Lower lobe of right lung (tissue), 2 donors: ENCODE data around the gene UTP11. TPM values are rescaled to one million over a fixed set of nuclear protein-coding genes. Genes with fewer than 3 reads are reported as not detected.

Source experiments
- ATAC-seq, 2 donors: fragments of 200-7000 bp; cut with Tn5 transposase; one replicate each; pipeline ENCODE4 v1.9.1; 2020 to 2022; ENCODE audit warnings: mild to moderate bottlenecking in 2 of 2, moderate library complexity in 2 of 2
- DNase-seq: peaks from one replicate; pipeline ENCODE4 v3.0.0-alpha.2; 2020
- H3K27ac ChIP-seq: fragments of 200-600 bp; one replicate; pipeline ENCODE4 v1.8.0; 2022
- H3K27me3 ChIP-seq: fragments of 200-600 bp; one replicate; pipeline ENCODE4 v1.8.0; 2022; ENCODE audit warnings: low read depth
- H3K36me3 ChIP-seq: fragments of 200-600 bp; one replicate; pipeline ENCODE4 v1.8.0; 2022; ENCODE audit warnings: mild to moderate bottlenecking
- H3K4me1 ChIP-seq: fragments of 200-600 bp; one replicate; pipeline ENCODE4 v1.8.0; 2022
- H3K4me3 ChIP-seq: fragments of 200-600 bp; one replicate; pipeline ENCODE4 v1.8.0; 2022; ENCODE audit warnings: mild to moderate bottlenecking
- H3K9me3 ChIP-seq: fragments of 200-600 bp; one replicate; pipeline ENCODE4 v1.8.0; 2022
- intact Hi-C: fragments of 100-400 bp; cut with DNase I; formaldehyde crosslinking; loops from one replicate; pipeline ENCODE4 v1.11.0; 2022
- total RNA-seq: library from RNA; stranded (reverse); fragmentation: NEBNext Ultra II Directional; extraction: Animal tissue kit (Norgen Biotek cat#: 25700); gene quantifications from one replicate; pipeline ENCODE4 v1.2.1, GENCODE V29; 2021
- TF ChIP-seq, protein P1 (sequence below): fragments of 200-600 bp; IDR thresholded peaks from one replicate; pipeline ENCODE4 v1.8.0; 2022; ENCODE audit warnings: antibody characterized with exemption, mild to moderate bottlenecking
- donor health status: DM: no; HTN: yes; CAD: no; lungs with severe emphysema.

The UTP11 gene
- total RNA-seq, 1 donor from 2014 or later = 22.8 TPM

- no peak overlapping the region for H3K27ac ChIP-seq
- ATAC-seq (no peak), DNase-seq (no peak)
- H3K36me3 ChIP-seq = no peaks in the 10 kb centered on the region
- peaks cover 48% of the 10 kb centered on the region for H3K27me3 ChIP-seq
- intact Hi-C loops = no loop called here
- TF ChIP-seq, protein P1, sequence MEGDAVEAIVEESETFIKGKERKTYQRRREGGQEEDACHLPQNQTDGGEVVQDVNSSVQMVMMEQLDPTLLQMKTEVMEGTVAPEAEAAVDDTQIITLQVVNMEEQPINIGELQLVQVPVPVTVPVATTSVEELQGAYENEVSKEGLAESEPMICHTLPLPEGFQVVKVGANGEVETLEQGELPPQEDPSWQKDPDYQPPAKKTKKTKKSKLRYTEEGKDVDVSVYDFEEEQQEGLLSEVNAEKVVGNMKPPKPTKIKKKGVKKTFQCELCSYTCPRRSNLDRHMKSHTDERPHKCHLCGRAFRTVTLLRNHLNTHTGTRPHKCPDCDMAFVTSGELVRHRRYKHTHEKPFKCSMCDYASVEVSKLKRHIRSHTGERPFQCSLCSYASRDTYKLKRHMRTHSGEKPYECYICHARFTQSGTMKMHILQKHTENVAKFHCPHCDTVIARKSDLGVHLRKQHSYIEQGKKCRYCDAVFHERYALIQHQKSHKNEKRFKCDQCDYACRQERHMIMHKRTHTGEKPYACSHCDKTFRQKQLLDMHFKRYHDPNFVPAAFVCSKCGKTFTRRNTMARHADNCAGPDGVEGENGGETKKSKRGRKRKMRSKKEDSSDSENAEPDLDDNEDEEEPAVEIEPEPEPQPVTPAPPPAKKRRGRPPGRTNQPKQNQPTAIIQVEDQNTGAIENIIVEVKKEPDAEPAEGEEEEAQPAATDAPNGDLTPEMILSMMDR = no peak
- no peaks in the 10 kb centered on the region for H3K4me1 ChIP-seq
- H3K9me3 ChIP-seq = no peaks in the 10 kb centered on the region
- H3K4me3 ChIP-seq = no peak overlapping the region
These were observed 60.3 kb downstream of the UTP11 start for GRCh38 chr1:38072858-38073257.

DNA sequence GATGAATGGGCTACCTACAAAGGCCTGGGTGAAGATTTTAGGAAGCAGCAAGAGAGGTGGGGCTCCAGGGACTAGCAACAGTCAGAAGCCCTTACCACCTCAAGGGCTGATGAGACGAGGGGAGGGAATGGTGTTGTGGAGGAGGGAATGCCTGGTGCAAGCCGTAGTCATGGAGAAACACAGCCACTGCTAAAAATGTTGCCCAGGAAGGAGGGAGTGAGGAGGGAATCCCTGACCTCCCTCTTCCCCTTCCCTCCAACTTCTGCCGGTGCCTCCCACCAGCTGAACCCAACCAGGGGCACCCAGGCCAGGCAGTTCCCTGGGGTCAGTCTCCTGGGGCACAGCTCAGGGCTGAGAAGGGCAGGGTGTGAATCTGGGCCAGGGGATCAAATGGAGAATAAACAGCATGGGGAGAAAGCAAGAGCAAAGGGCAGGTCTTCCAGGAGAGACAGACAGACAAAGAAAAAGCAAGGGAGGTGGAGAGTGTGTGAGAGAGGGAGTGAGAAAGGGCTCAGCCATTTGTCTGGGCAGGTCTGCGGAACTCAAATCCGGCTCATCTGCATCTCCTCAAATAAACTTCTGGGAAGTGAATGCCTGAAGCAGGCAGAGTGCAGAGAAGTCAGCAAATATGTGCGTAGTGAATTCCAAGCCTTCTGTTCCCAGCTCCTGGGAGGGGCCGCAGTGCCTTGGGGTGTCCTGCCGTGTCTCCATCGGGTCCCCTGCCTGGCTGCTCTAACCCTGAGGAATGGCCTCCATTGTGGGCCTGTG lies 61.2 kb downstream of the UTP11 start:
- Histone ChIP-seq H3K36me3 (no peaks in the 10 kb centered on the region), H3K27ac (no peak overlapping the region), H3K27me3 (peaks cover 39% of the 10 kb centered on the region), H3K4me1 (no peaks in the 10 kb centered on the region), H3K9me3 (no peaks in the 10 kb centered on the region), H3K4me3 (no peak overlapping the region)
- ATAC-seq (no peak), DNase-seq (no peak)
- TF ChIP-seq, protein P1 = no peak
- intact Hi-C loops = no loop called here

GRCh38 chr1:38074302-38074677 lies 61.8 kb downstream of the UTP11 start:
- intact Hi-C loops = no loop called here
- Histone ChIP-seq H3K27me3 (peaks cover 34% of the 10 kb centered on the region), H3K9me3 (no peaks in the 10 kb centered on the region), H3K36me3 (no peaks in the 10 kb centered on the region), H3K4me1 (no peaks in the 10 kb centered on the region), H3K27ac (no peak overlapping the region), H3K4me3 (no peak overlapping the region)
- no peak for DNase-seq
- ATAC-seq = no peak
- TF ChIP-seq, protein P1 = no peak

Other genes with a start within 250 kb of the UTP11 start
- 0.53 TPM for gene EPHA10, start 247.6 kb upstream of the UTP11 start, total RNA-seq
- gene MANEAL, start 218.9 kb upstream of the UTP11 start, total RNA-seq = 4.9 TPM
- gene C1orf122, start 204.9 kb upstream of the UTP11 start, total RNA-seq = 22.8 TPM
- gene YRDC, start 204.5 kb upstream of the UTP11 start, total RNA-seq = 11.2 TPM
- gene MTF1, start 153.1 kb upstream of the UTP11 start, total RNA-seq = 30.3 TPM
- 42.5 TPM for gene INPP5B, start 65.7 kb upstream of the UTP11 start, total RNA-seq
- gene SF3A3, start 22.7 kb upstream of the UTP11 start, total RNA-seq = 41.8 TPM
- 16.9 TPM for gene FHL3, start 7.2 kb upstream of the UTP11 start, total RNA-seq
- gene POU3F1, start 34.1 kb downstream of the UTP11 start, total RNA-seq = not detected